Endometrium (tissue), 2 donors: Measurements from ENCODE around the gene C12orf50.
"Not testable (repeated sequence)": the region's sequence is repeated elsewhere in the genome, so short reads cannot be mapped to it uniquely, and the experiment has no call there.

Experiments used
- FAIRE-seq: peaks from 2 replicates; lab custom pipeline; 2012; peaks lifted over from hg19 to GRCh38; lab: Jason Lieb, UNC
- donor health status: control.
- donor health status: control.

C12orf50 gene

DNA sequence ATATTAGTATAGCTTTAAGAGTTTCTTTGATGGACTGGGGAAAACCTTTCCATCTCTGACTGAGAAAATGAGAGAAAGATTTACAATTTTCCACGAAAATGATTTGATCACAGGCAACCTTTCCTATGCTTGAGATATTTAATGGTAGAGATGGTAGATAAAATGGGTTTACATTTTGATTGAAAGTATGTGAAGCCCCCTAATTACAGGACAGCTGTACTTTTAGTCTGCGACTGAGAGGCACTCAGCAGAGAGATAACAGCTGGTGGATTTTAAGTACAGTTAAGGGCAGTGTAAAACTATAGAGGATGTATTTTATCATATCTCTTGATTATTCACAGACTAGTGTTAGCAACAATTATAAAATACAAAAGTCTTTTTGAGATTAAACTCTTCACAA, 40.7 kb downstream of the C12orf50 start:
- FAIRE-seq = no peak

- FAIRE-seq = no peak
These were observed 44.0 kb downstream of the C12orf50 start for GRCh38 chr12:87985069-87985675.

DNA sequence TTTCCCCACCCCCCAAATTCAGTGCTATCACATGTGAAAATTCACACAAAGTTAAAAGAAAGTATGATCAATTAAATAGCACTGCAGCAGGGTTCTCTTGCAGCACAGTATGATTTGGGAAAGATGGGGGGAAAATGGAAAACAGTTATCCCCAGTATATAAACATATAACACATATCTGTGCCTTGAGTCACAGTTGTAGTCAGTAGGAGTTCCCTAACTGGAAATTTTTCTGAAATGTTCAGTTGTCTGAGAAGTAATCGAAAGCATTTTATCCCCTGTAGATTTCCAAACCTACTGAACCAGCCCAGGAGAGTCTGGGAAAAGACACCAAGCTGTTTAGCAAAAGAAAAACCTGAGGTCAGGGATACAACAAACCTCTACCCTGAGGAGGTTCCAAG, 47.0 kb downstream of the C12orf50 start:
- no peak for FAIRE-seq

DNA sequence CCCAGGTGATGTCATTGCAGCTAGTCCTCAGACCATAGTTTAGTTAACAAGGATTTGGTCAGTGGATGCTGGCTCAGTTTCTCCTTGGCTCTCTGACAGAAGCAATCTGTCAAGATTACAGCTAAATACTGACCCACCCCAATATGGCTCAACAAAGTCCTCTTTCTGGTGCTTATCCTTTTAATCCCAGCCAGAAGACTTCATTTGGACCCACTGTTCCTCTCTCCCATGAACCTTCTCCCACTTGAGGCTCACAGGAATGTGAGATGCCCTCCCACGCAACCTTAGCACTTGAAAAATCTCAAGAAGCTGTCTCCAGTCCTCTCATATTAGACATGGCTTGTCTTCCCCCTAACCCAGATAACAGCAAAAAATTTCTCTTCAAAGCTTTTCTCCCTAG, 47.7 kb downstream of the C12orf50 start:
- no peak for FAIRE-seq

DNA sequence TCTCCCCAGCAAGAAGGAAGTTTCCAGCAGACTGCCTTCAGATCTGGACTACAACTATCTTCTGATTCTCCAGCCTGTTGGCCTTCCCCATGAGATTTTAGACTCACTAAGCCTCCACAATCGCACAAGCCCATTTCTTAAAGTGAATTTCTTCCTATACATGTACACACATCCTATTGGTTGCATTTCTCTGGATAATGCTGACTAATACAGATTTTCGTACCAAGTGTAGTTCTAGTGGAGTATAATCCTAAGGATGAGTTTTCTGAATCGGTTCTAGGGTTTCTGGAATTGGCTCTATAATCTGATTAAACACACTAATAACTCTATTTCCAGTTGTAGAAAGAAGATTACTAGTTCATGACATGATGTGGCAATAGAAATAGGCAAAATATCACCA, 53.3 kb downstream of the C12orf50 start:
- no peak for FAIRE-seq

DNA sequence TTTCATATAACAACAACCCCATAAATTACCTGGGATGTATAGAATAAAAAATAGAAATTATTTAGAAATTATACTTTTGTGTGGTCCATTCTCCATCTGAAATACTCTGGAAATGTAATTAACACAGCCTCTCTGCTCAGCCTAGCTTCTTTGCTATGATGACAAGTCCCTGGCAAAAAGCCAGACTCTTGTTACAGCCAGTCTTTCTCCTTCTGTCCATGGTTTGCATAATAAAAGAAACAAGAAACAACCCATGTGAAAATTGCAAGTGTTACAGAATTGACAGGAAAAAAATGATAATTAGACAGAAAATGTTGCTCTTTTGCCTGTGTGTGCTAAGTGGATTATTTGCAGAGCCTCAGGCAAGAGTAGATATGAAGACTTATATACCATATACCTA, 61.3 kb downstream of the C12orf50 start:
- no peak for FAIRE-seq

GRCh38 chr12:87960566-87960965, 68.6 kb downstream of the C12orf50 start:
- no peak for FAIRE-seq

- not testable (repeated sequence) for FAIRE-seq
These were observed 75.2 kb downstream of the C12orf50 start for GRCh38 chr12:87954028-87954427.

DNA sequence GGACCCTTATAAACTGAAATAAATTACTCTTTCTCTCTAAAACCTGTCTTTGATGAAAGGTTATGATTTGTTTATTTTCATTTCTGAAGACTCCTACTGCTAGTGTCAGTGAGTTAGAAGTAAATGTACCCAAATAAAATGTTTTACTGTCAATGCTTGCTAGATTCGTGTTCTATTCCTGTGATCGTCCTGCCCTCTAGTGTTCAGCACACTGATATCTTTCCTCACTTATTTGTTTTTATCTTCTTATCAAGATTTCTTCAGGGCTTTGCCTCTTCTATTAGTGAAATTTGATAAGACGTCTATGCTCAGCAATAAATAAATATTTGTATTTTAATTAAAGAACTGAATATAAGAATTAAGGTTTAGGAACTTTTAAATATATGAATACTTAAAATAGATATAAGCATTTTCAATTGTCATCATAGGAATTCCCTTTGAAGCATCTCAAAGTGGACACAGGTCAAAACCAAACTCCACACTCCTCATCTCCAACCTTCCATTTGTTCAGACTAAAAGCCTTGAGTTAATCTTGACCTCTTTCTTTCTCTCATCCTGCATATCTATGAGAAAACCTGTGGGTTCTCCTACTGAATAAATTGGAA, 75.8 kb downstream of the C12orf50 start:
- peak; percentile 79 for FAIRE-seq

DNA sequence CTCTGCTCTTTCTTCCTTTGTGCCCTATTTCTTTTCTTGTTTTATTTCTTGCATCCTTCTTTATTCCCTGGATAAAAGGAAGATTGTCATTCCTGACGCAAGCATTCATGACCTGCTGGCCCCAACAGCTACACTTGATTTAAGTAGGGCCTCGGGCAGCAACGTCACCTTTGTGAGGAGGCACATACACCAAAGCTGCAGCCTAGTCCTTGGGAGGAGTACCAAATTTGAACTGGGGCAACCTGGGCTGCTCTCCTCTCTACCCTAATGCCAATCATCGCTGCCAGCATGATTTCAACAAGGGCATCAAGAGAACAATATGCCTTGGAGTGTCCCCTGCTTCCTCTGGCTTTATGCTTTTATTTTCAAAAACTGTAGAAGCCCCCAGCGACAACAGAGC, 76.4 kb downstream of the C12orf50 start:
- no peak for FAIRE-seq

DNA sequence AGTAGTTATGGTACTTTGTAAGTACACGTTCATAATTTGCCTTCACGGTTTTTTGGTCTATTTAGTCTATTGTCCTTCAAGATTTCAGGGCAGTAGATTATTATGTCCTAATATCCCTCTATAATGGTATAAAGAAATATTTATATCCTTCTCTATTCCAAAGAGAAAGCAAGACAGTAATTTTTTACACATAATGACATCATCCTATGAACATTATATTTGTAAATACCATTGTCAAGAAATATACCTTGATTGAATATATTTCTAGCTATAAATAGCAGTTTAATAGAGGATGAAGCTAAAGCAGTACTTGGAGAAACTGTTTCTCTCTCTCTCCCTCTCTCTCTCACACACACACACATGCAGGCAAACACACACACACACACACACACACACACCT, 77.0 kb downstream of the C12orf50 start:
- FAIRE-seq = no peak

DNA sequence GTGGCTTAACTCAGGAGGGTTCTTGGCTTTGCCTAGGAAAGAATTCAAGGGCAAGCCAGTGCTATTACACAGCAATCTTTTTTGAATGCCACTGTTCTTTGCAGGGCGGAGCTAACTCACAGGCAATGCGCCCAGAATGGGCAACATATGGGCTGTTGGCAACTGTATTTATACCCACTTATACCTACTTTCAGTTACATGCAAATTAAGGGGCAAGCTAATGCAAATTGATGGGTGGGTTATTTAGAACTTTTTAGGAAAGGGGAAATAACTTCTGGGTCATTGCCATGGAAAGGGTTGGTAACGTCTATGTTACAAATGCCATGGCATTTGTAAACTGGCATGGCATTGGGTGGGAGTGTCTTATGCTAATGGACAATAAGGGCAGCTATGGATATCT, 85.4 kb downstream of the C12orf50 start:
- no peak for FAIRE-seq

- FAIRE-seq = no peak
These were observed 86.2 kb downstream of the C12orf50 start for GRCh38 chr12:87943023-87943422.

- no peak for FAIRE-seq
These were observed 90.0 kb downstream of the C12orf50 start for GRCh38 chr12:87939182-87939581.

DNA sequence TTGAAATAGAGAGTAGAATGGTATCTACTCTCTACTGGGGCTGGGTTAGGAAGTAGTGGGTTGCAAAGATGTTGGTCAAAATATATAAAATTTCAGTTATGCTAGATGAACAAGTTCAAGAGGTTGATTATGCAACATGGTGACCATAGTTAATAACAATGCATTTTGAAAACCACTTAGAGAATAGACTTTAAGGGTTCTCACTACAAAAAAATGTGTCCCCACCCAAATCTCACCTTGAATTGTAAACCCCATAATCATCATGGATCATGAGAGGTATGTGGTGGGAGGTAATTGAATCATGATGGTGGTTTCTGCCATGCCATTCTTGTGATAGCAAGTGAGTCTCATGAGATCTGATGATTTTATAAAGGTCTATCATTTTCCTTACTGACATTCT, 94.0 kb downstream of the C12orf50 start:
- FAIRE-seq = no peak

DNA sequence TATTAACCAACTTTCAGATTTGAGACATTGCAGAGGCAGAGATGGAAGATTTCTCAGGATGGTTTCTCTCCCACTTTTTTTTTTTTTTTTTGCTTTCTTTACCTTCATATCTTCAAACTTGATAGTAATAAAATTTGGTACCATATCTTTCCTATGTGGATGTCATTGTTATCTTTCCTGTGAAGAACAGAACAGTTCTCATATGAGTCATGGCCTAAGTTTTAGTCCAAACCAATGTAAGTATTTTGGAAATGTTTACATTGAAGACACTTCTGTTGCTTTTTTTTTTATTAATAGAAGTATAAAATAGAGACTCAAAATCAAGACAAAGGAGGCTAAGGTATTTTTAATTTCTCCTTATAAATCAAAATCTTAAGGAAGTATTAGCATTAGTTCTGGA, 95.2 kb downstream of the C12orf50 start:
- no peak for FAIRE-seq

DNA sequence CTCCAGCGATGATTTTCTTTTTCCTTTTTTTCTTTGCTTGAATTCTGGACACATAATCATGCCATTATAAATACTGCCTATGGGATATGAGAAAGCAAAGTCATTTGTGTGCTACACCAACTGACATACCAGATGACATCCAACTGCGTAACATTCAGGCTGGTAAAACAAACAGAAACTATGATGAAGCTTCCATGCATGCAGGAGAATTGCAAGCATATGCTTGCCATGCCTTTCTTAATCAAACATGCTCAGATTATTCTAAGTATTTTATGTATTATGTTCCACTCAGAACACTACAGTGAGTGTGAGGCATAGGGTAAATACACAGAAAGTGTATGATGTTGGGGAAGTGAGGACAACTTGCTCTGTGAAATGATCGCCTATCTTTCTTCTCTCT, 97.4 kb downstream of the C12orf50 start:
- no peak for FAIRE-seq

GRCh38 chr12:87930627-87931026, 98.6 kb downstream of the C12orf50 start:
- no peak for FAIRE-seq
